SK-N-MC (cell line): ENCODE measurements around the gene WDR37.

Experiments
- EZH2 ChIP-seq: fragments of 200-600 bp; sonication (generic); IDR thresholded peaks from one replicate; pipeline ENCODE4 v1.6.1; 2017; ENCODE audit warnings: antibody characterized with exemption
- POLR2AphosphoS5 ChIP-seq: IDR thresholded peaks from 2 replicates; pipeline ENCODE4 v1.6.1; 2012; ENCODE audit warnings: mild to moderate bottlenecking, low read depth, low read length, borderline replicate concordance

DNA sequence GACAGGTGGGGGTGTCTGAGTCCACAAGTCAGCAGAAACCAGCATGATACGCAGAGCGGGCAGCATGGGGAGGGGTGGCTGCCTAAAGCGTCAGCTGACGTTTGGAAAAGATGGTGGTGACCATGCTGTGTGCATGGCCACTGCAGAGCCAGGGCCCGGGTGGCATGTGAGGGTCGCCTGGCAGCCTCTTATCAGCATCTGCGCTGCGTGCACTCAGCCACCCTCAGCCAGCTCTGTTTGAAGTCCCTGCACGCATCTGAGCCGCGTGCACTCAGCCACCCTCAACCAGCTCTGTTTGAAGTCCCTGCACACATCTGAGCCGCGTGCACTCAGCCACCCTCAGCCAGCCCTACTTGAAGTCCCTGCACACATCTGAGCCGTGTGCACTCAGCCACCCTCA, 61.5 kb downstream of the WDR37 start:
- TF ChIP-seq POLR2AphosphoS5 (no peak), EZH2 (no peak)
